GM12878 (cell line): ENCODE results near the gene VAC14. TPM values are rescaled to one million over a fixed set of nuclear protein-coding genes. Genes with fewer than 3 reads are reported as not detected.

Experiments used
- ATAC-seq: fragments of 200-7000 bp; cut with Tn5 transposase; 3 replicates; pipeline ENCODE4 v1.9.1; 2020; ENCODE audit warnings: mild to moderate bottlenecking, moderate library complexity
- BruUV-seq: library from RNA; stranded (reverse); fragments of 400-500 nt; replicated peaks from 2 replicates; lab custom pipeline; 2021; lab: Mats Ljungman, UMichigan
- CTCF ChIA-PET: fragments of 300-600 bp; sonication (Branson Sonifier 250); formaldehyde crosslinking; extraction: SDS; loops from one replicate; lab custom pipeline; 2021; ENCODE audit warnings: inconsistent platforms; lab: Yijun Ruan, JAX
- POLR2A ChIA-PET: fragments of 350-600 bp; formaldehyde crosslinking; extraction: SDS; loops from one replicate; lab custom pipeline; 2021; ENCODE audit warnings: inconsistent platforms; lab: Charles Lee
- RAD21 ChIA-PET: fragments of 300-600 bp; sonication (Branson Sonifier 250); formaldehyde crosslinking; loops from one replicate; lab custom pipeline; 2023; ENCODE audit warnings: antibody characterized with exemption; ENCODE audit not compliant: unreplicated experiment; lab: Charles Lee
- SMC1A ChIA-PET: fragments of 300-600 bp; sonication (Branson Sonifier 250); formaldehyde crosslinking; loops from one replicate; lab custom pipeline; 2023; ENCODE audit not compliant: unreplicated experiment, uncharacterized antibody; lab: Charles Lee
- DNase-seq: peaks from one replicate; pipeline ENCODE4 v3.0.0-alpha.2; 2011; ENCODE audit warnings: low read depth, low spot score
- FAIRE-seq: peaks from 3 replicates; lab custom pipeline; 2011; peaks lifted over from hg19 to GRCh38; lab: Jason Lieb, UNC
- H2AFZ ChIP-seq: 2 replicates; pipeline ENCODE4 v1.6.0; 2011; ENCODE audit warnings: low read depth, low read length, control low read depth; ENCODE audit not compliant: control insufficient read depth
- H3K27ac ChIP-seq: 2 replicates; pipeline ENCODE4 v1.5.1; 2011; ENCODE audit warnings: control low read depth; ENCODE audit not compliant: control insufficient read depth, insufficient read depth
- H3K27me3 ChIP-seq, 2 experiments: replicated peaks in 1 of 2; 2 replicates each; pipeline versions ENCODE4 v1.6.0 to v1.6.1; 2011; ENCODE audit warnings: low read length in 1 of 2; ENCODE audit not compliant: control insufficient read depth in 2 of 2, insufficient read depth in 2 of 2
- H3K36me3 ChIP-seq, 2 experiments: 2 replicates each; pipeline ENCODE4 v1.5.1; 2011; ENCODE audit warnings: low read length in 1 of 2; ENCODE audit not compliant: control insufficient read depth in 2 of 2, insufficient read depth in 2 of 2
- H3K4me1 ChIP-seq: 2 replicates; pipeline ENCODE4 v1.6.1; 2011; ENCODE audit warnings: mild to moderate bottlenecking, low read length, moderate library complexity, mixed read lengths; ENCODE audit not compliant: control insufficient read depth, insufficient read depth
- H3K4me2 ChIP-seq: 2 replicates; pipeline ENCODE4 v1.6.0; 2011; ENCODE audit warnings: control low read depth; ENCODE audit not compliant: control insufficient read depth, insufficient read depth
- H3K4me3 ChIP-seq: fragments of 200-600 bp; sonication (generic); 2 replicates; pipeline ENCODE4 v1.5.1; 2016
- H3K79me2 ChIP-seq: 2 replicates; pipeline ENCODE4 v1.6.0; 2011; ENCODE audit warnings: low read length; ENCODE audit not compliant: control insufficient read depth, insufficient read depth
- H3K9ac ChIP-seq: 2 replicates; pipeline ENCODE4 v1.8.0; 2011; ENCODE audit warnings: low read length, control low read depth, mixed read lengths; ENCODE audit not compliant: control insufficient read depth, insufficient read depth
- H3K9me3 ChIP-seq: replicated peaks from 3 replicates; pipeline ENCODE4 v1.5.1; 2011; ENCODE audit warnings: mild to moderate bottlenecking, low read length; ENCODE audit not compliant: control insufficient read depth, insufficient read depth
- H4K20me1 ChIP-seq: 2 replicates; pipeline ENCODE4 v1.6.0; 2011; ENCODE audit not compliant: control insufficient read depth, insufficient read depth
- BCLAF1 ChIP-seq: fragments of 450-650 bp; IDR thresholded peaks from 2 replicates; pipeline ENCODE4 v1.6.1; 2017; ENCODE audit warnings: antibody characterized with exemption, mild to moderate bottlenecking, moderate library complexity
- BMI1 ChIP-seq: fragments of 450-650 bp; IDR thresholded peaks from 2 replicates; pipeline ENCODE4 v1.6.1; 2016; ENCODE audit warnings: mild to moderate bottlenecking, moderate library complexity, borderline replicate concordance
- POLR2A ChIP-seq: IDR thresholded peaks from 2 replicates; pipeline ENCODE4 v1.6.1; 2011; ENCODE audit warnings: low read depth, mild to moderate bottlenecking, low read length
- RAD51 ChIP-seq: fragments of 450-650 bp; IDR thresholded peaks from 2 replicates; pipeline ENCODE4 v1.6.1; 2016; ENCODE audit warnings: moderate library complexity, mild to moderate bottlenecking, inconsistent platforms
- SREBF2 ChIP-seq: IDR thresholded peaks from 2 replicates; pipeline ENCODE4 v1.6.1; 2012; ENCODE audit warnings: mild to moderate bottlenecking, low read length
- ZNF384 ChIP-seq: IDR thresholded peaks from 2 replicates; pipeline ENCODE4 v1.6.1; 2012; ENCODE audit warnings: low read depth, mild to moderate bottlenecking, low read length, improper control_type of control experiment, borderline replicate concordance
- WGBS: methylation state at CpG from one replicate; pipeline ENCODE4 v1.1.6; 2016; ENCODE audit warnings: low lambda C conversion rate; ENCODE audit not compliant: insufficient replicate concordance, insufficient coverage; ENCODE audit errors: missing lambda C conversion rate; 5-methylcytosine and 5-hydroxymethylcytosine counted together
- in situ Hi-C: fragments of 300-500 bp; cut with MboI; formaldehyde crosslinking; loops from 9 replicates; pipeline ENCODE4 v1.14.3; 2018; ENCODE audit warnings: mixed read lengths
- intact Hi-C: fragments of 100-400 bp; cut with micrococcal nuclease; formaldehyde crosslinking; loops from one replicate; pipeline ENCODE4 v1.14.2; 2022; ENCODE audit not compliant: unreplicated experiment
- polyA plus RNA-seq, 11 experiments: library from polyadenylated mRNA; depleted of rRNA in 4 of 11; unstranded in 6 of 11; stranded (reverse) in 5 of 11; fragments of >200 nt; fragmentation: Nextera tagmentation in 4 of 11; fragmentation: Illumina TruSeq in 1 of 11; extraction: Ambion mirVana in 4 of 11; extraction: Trizol in 1 of 11; gene quantifications; 1 replicate in 1 of 11; 2 replicates in 10 of 11; pipeline versions ENCODE4 v1.2.1 to v1.2.3, GENCODE V29; 2011 to 2016; ENCODE audit warnings: inconsistent platforms in 2 of 11, missing spikeins in 2 of 11, low read depth in 1 of 11
- total RNA-seq, 4 experiments: library from RNA; depleted of rRNA in 3 of 4; stranded (reverse); fragments of >200 nt in 3 of 4; fragmentation: Illumina TruSeq in 1 of 4; extraction: Trizol in 1 of 4; gene quantifications; 2 replicates each; pipeline versions ENCODE4 v1.2.1 to v1.2.3, GENCODE V29; 2013 to 2021
- TF ChIP-seq, protein P1 (sequence below): IDR thresholded peaks from 2 replicates; pipeline ENCODE4 v1.6.1; 2011; ENCODE audit warnings: borderline replicate concordance, low read depth, mild to moderate bottlenecking, moderate library complexity, mixed read lengths, low read length; ENCODE audit not compliant: insufficient read depth; ENCODE audit errors: extremely low read length

The VAC14 gene
- total and polyA plus RNA-seq, 10 of the 15 experiments (the other 5 are each of a cell fraction or from before 2014, with no cell fraction given), result 1.3 to 45.5 (median 25.5) TPM

DNA sequence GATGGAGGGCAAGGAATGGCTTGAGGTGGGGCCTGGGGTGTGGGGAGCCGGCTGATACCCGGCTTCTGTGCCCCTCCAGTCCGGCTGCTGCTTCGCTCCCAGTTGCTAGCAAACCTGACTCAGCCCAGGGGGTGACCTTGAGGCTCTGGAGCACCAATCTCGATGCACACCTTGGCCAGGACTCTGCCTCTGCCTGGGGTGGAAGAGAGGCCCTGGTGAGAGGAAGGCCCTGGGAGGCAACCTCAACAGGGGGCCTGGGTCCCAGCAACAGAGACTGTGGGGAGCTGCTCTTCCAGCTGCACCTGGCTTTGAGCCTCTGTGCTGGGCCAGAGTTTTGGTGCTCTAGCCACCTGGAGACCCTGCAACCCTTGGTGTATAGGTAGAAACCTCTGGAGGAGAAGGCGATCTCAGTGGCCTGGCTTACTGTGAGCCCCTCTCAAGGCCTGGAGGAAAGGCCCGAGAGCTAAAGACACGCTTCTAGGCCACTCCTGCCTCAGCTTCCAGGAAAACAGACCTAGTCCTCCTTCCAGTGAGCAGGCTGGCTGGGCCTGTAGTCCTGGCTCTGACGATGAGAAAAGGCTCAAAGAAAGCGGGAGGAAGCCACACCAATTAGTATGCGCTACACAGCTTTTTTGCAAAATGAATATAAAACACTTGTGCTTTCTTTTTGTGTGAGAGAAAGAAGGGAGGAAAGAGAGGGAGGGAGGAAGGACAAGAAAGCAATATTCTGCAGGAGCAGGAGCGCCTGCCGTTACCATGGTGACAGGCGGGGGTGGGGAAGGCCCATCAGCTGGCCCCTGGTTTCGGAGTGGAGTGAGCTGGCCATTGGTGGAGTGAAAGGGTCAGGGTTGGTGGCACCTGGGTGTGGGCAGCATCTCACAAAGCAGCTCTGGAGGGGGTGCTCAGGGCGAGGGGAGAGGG lies 51.0 kb downstream of the VAC14 start:
- WGBS, result 96% methylated on average over 16 of the region's 16 CpGs
- peaks cover 0 to 2% of the 10 kb centered on the region in 2 experiments; a peak in 3 of 4 replicates for H3K36me3 ChIP-seq
- no peak overlapping the region for H3K9ac ChIP-seq
- ChIA-PET RAD21 (no interaction called here), SMC1A (no interaction called here), POLR2A (no interaction called here), CTCF (interaction anchor here (3.4 kb wide), 1 partner anchor 22 kb away, joined by 12 read pairs; no protein-coding TSS in a partner anchor)
- TF ChIP-seq POLR2A (0 out of 2 replicates have a peak, but pooled peaks have one; percentile 32), BMI1 (no peak)
- no peaks in the 10 kb centered on the region for H4K20me1 ChIP-seq
- in situ Hi-C loops, result no loop called here
- FAIRE-seq (no peak), ATAC-seq (no peak), DNase-seq (no peak)
- intact Hi-C loops, result no loop called here
- H2AFZ ChIP-seq, result no peak overlapping the region
- H3K9me3 ChIP-seq, result no peaks in the 10 kb centered on the region
- peaks cover 4% of the 10 kb centered on the region; the same call in 1 of the 2 replicates for H3K4me1 ChIP-seq
- no peak overlapping the region for H3K4me2 ChIP-seq
- H3K79me2 ChIP-seq, result no peaks in the 10 kb centered on the region
- H3K27me3 ChIP-seq, result no peaks in the 10 kb centered on the region
- H3K27ac ChIP-seq, result no peak overlapping the region
- BruUV-seq, result no TSS peak
- no peak overlapping the region for H3K4me3 ChIP-seq

DNA sequence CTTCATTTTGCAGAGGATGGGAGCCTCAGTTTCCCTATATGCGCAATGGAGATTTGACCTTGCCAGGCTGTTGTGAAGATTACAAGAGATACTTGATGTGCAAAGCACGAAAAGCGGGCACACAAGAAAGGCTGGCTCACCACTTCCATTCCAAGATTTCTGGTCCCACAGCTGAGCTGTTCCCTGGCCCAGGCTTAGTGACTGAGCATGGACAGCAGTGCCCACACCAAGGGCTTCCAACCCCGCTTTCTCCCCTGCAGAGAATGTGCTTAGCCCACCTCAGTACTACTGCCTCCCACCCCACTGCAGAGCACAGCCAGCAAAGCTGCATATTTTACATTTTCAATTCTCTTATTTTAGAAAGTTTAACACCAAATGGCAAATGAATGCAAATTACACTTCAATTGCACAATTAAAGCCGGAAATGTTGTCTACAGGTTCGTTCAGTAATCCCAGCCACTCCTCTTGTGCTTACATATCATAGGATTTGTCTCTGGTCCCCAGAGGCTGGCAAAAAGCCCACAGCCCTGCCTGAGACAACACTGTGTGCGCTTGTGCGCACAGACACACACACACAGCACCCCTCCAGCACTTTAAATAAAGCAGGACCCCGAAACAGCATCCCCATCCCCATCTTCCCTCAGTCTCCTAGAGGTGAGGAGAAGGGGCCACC lies 51.8 kb downstream of the VAC14 start:
- ATAC-seq (no peak), DNase-seq (no peak), FAIRE-seq (no peak)
- WGBS, result 91% methylated on average over 9 of the region's 9 CpGs
- peaks cover 0 to 3% of the 10 kb centered on the region in 2 experiments; a peak in 3 of 4 replicates for H3K36me3 ChIP-seq
- RAD21 ChIA-PET, result no interaction called here
- H4K20me1 ChIP-seq, result no peaks in the 10 kb centered on the region
- intact Hi-C loops, result no loop called here
- no peak overlapping the region for H2AFZ ChIP-seq
- H3K27ac ChIP-seq, result no peak overlapping the region
- H3K9me3 ChIP-seq, result no peaks in the 10 kb centered on the region; the same call in 2 of the 3 replicates
- H3K4me3 ChIP-seq, result no peak overlapping the region
- SMC1A ChIA-PET, result no interaction called here
- in situ Hi-C loops, result no loop called here
- CTCF ChIA-PET, result no interaction called here
- no peak overlapping the region for H3K9ac ChIP-seq
- POLR2A ChIA-PET, result no interaction called here
- BruUV-seq, result no TSS peak
- no peaks in the 10 kb centered on the region for H3K27me3 ChIP-seq
- no peaks in the 10 kb centered on the region for H3K79me2 ChIP-seq
- peaks cover 4% of the 10 kb centered on the region; the same call in 1 of the 2 replicates for H3K4me1 ChIP-seq
- H3K4me2 ChIP-seq, result no peak overlapping the region
- TF ChIP-seq SREBF2 (no peak), BCLAF1 (no peak), RAD51 (no peak), ZNF384 (no peak)
- TF ChIP-seq, protein P1, sequence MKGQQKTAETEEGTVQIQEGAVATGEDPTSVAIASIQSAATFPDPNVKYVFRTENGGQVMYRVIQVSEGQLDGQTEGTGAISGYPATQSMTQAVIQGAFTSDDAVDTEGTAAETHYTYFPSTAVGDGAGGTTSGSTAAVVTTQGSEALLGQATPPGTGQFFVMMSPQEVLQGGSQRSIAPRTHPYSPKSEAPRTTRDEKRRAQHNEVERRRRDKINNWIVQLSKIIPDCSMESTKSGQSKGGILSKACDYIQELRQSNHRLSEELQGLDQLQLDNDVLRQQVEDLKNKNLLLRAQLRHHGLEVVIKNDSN, result no peak
